Mesendoderm (in vitro differentiated cells): Measurements from ENCODE around the gene SLC66A1.
A peak's percentile ranks its signal among the peaks of the same experiment; 100 is the strongest.

Experiments used
- DNase-seq: peaks from one replicate; pipeline ENCODE4 v3.0.0; 2013
- H2AK5ac ChIP-seq: 2 replicates; pipeline ENCODE4 v1.6.1; 2013; ENCODE audit warnings: low read length, inconsistent platforms
- H2BK120ac ChIP-seq: 2 replicates; pipeline ENCODE4 v1.6.1; 2013; ENCODE audit warnings: low read depth, mild to moderate bottlenecking, low read length, moderate library complexity, mixed read lengths
- H2BK15ac ChIP-seq: replicated peaks from 2 replicates; pipeline ENCODE4 v1.6.1; 2013; ENCODE audit warnings: low read depth, mild to moderate bottlenecking, moderate library complexity
- H2BK5ac ChIP-seq: 2 replicates; pipeline ENCODE4 v1.6.1; 2013; ENCODE audit warnings: low read length, inconsistent platforms
- H3K18ac ChIP-seq: 2 replicates; pipeline ENCODE4 v1.6.1; 2013; ENCODE audit warnings: mild to moderate bottlenecking, low read length, mixed read lengths
- H3K23ac ChIP-seq: one replicate; pipeline ENCODE4 v1.6.1; 2013; ENCODE audit warnings: low read length
- H3K27ac ChIP-seq: 2 replicates; pipeline ENCODE4 v1.5.1; 2013; ENCODE audit warnings: low read depth, mild to moderate bottlenecking, inconsistent platforms, low read length, moderate library complexity
- H3K27me3 ChIP-seq: 2 replicates; pipeline ENCODE4 v1.6.1; 2013; ENCODE audit warnings: low read length, control low read depth, mild to moderate bottlenecking, inconsistent platforms; ENCODE audit not compliant: insufficient read depth, poor library complexity
- H3K36me3 ChIP-seq: 2 replicates; pipeline ENCODE4 v1.6.1; 2013; ENCODE audit warnings: low read length, inconsistent platforms; ENCODE audit not compliant: control insufficient read depth, insufficient read depth
- H3K4ac ChIP-seq: one replicate; pipeline ENCODE4 v1.6.1; 2013; ENCODE audit warnings: low read depth, mild to moderate bottlenecking, low read length, moderate library complexity
- H3K4me1 ChIP-seq: 2 replicates; pipeline ENCODE4 v1.6.1; 2013; ENCODE audit warnings: low read depth, low read length, inconsistent platforms; ENCODE audit not compliant: control insufficient read depth
- H3K4me2 ChIP-seq: 2 replicates; pipeline ENCODE4 v1.6.1; 2013; ENCODE audit warnings: low read length
- H3K4me3 ChIP-seq: 2 replicates; pipeline ENCODE4 v1.5.1; 2013; ENCODE audit warnings: mild to moderate bottlenecking, low read length
- H3K56ac ChIP-seq: one replicate; pipeline ENCODE4 v1.6.1; 2013; ENCODE audit warnings: low read length
- H3K79me1 ChIP-seq: 2 replicates; pipeline ENCODE4 v1.6.1; 2013; ENCODE audit warnings: low read length, inconsistent platforms
- H3K79me2 ChIP-seq: 2 replicates; pipeline ENCODE4 v1.6.1; 2013; ENCODE audit warnings: mild to moderate bottlenecking, low read length; ENCODE audit not compliant: control insufficient read depth, insufficient read depth
- H3K9ac ChIP-seq: 2 replicates; pipeline ENCODE4 v1.6.1; 2013; ENCODE audit warnings: low read length, inconsistent platforms
- H4K5ac ChIP-seq: one replicate; pipeline ENCODE4 v1.6.1; 2013; ENCODE audit warnings: low read length
- H4K8ac ChIP-seq: one replicate; pipeline ENCODE4 v1.6.1; 2013; ENCODE audit warnings: low read depth, mild to moderate bottlenecking, control low read depth, low read length, moderate library complexity
- WGBS: extraction: QIAGEN DNeasy Blood & Tissue Kit; methylation state at CpG from one replicate; pipeline ENCODE4 v1.1.7; 2013; ENCODE audit warnings: low lambda C conversion rate, missing lambda C conversion rate; ENCODE audit not compliant: insufficient coverage; ENCODE audit errors: extremely low coverage; 5-methylcytosine and 5-hydroxymethylcytosine counted together

The SLC66A1 gene

DNA sequence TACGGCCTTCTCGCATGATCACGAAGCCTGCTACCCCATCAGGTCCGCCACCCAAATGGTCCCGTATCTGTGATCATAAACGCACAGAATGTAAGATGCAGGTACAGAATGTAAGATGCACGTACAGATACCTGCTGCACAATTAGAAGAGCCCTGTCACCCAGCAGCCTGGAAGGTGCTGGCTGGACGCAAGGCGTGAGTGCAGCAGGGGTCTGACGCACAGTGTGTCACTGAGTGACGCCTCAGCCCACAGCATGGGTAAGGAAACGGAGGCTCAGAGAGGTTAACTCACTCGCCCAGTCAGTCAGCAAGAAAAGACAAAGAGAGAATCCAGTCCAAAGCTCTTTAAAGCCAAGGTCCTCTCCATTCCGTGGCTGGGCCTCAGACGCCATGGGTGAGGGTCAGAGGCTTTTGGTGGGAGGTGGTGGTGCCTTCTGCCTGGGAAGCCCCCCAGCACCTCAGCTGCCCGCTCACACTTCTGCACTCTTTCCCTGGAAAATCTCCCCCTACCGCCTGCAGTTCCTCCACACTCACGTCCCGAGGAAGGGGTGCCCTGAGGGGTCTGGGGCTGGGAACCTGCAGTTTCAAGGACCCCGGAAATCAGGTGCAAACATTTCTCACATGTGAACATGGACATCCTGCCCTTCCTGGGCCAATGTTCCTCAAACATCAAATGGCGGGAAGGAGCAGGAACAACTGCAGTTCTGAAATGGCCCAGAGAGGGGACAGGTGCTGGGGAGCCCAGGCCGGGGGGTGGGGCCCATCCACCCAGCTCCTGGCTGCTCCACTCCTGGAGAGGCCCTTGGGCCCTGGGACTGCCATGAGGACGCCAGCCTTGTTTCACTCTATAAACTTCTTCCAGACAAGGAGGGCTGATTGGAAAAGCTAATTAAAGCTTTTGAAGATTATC lies 59.4 kb downstream of the SLC66A1 start:
- H2BK15ac ChIP-seq: no peak overlapping the region
- DNase-seq: no peak
- peaks cover 19% of the 10 kb centered on the region for H3K79me1 ChIP-seq
- no peak overlapping the region for H3K9ac ChIP-seq
- H3K36me3 ChIP-seq: no peaks in the 10 kb centered on the region
- no peaks in the 10 kb centered on the region for H3K27me3 ChIP-seq
- no peak overlapping the region for H3K18ac ChIP-seq
- no peak overlapping the region for H3K4me2 ChIP-seq
- no peak overlapping the region for H3K27ac ChIP-seq
- H2BK120ac ChIP-seq: no peak overlapping the region
- H3K79me2 ChIP-seq: peaks cover 1% of the 10 kb centered on the region
- H3K4ac ChIP-seq: no peak overlapping the region
- no peak overlapping the region for H4K8ac ChIP-seq
- H2AK5ac ChIP-seq: no peak overlapping the region
- no peak overlapping the region for H4K5ac ChIP-seq
- H3K4me3 ChIP-seq: no peak overlapping the region
- H3K23ac ChIP-seq: no peak overlapping the region
- H3K56ac ChIP-seq: no peak overlapping the region
- no CpG with 5 or more reads among the region's 23 CpGs for WGBS
- no peak overlapping the region for H2BK5ac ChIP-seq
- no peaks in the 10 kb centered on the region for H3K4me1 ChIP-seq

DNA sequence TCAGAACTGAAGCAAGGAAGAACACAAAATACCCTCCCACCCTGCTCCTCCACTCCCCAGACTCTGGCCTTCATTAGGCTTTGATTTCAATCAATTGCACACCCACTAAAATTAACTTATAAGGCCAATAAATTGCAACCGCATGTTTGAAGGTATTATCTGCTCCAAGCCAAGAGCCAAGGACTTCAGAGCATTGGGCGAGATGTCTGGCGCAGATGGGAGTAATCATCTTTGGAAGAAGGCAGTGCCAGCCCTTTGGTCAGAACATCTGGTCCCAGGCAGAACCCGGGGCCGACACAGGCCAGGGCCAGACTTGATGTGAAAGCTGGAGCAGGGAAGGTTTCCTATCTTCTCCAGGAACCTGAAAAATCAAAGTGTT lies 60.0 kb downstream of the SLC66A1 start:
- H2BK120ac ChIP-seq: no peak overlapping the region
- no peak for DNase-seq
- no peaks in the 10 kb centered on the region for H3K27me3 ChIP-seq
- H3K18ac ChIP-seq: no peak overlapping the region
- WGBS: no CpG with 5 or more reads among the region's 5 CpGs
- no peak overlapping the region for H3K56ac ChIP-seq
- H4K5ac ChIP-seq: no peak overlapping the region
- H2AK5ac ChIP-seq: no peak overlapping the region
- H4K8ac ChIP-seq: no peak overlapping the region
- no peak overlapping the region for H2BK15ac ChIP-seq
- H3K9ac ChIP-seq: no peak overlapping the region
- no peaks in the 10 kb centered on the region for H3K4me1 ChIP-seq
- H3K27ac ChIP-seq: no peak overlapping the region
- peaks cover 17% of the 10 kb centered on the region for H3K79me1 ChIP-seq
- H3K4me3 ChIP-seq: no peak overlapping the region
- no peak overlapping the region for H3K4ac ChIP-seq
- peaks cover 1% of the 10 kb centered on the region for H3K79me2 ChIP-seq
- H3K4me2 ChIP-seq: no peak overlapping the region
- no peak overlapping the region for H2BK5ac ChIP-seq
- no peak overlapping the region for H3K23ac ChIP-seq
- no peaks in the 10 kb centered on the region for H3K36me3 ChIP-seq

DNA sequence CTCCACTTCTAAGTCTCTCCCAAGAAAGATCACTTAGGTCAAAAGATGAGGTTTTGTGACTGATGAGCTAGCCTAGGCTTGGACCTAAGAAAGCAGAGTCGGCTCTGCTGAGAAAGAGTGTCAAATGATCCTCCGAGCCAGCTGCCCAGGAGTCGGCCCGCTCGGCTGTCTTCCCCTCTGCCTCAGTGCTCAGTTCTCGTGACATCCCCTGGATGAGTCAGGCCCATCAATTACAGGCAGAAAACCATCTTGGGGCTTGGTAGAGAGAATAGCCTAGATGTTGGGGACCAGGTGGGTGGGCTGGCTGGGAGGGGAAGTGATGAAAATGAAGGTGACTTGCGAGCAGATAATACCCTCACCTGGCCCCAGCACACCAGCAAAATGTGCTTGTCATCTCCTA lies 60.5 kb downstream of the SLC66A1 start:
- Histone ChIP-seq H3K79me1 (peaks cover 14% of the 10 kb centered on the region), H3K4me1 (no peaks in the 10 kb centered on the region), H3K36me3 (no peaks in the 10 kb centered on the region), H3K18ac (no peak overlapping the region), H2AK5ac (no peak overlapping the region), H2BK5ac (no peak overlapping the region), H2BK15ac (no peak overlapping the region), H3K27me3 (no peaks in the 10 kb centered on the region), H3K27ac (no peak overlapping the region), H3K4me3 (no peak overlapping the region), H3K4me2 (no peak overlapping the region), H3K4ac (no peak overlapping the region), H3K23ac (no peak overlapping the region), H4K8ac (no peak overlapping the region), H4K5ac (no peak overlapping the region), H3K9ac (no peak overlapping the region), H3K56ac (no peak overlapping the region), H2BK120ac (no peak overlapping the region), H3K79me2 (peaks cover 1% of the 10 kb centered on the region)
- DNase-seq: no peak
- no CpG with 5 or more reads among the region's 7 CpGs for WGBS

DNA sequence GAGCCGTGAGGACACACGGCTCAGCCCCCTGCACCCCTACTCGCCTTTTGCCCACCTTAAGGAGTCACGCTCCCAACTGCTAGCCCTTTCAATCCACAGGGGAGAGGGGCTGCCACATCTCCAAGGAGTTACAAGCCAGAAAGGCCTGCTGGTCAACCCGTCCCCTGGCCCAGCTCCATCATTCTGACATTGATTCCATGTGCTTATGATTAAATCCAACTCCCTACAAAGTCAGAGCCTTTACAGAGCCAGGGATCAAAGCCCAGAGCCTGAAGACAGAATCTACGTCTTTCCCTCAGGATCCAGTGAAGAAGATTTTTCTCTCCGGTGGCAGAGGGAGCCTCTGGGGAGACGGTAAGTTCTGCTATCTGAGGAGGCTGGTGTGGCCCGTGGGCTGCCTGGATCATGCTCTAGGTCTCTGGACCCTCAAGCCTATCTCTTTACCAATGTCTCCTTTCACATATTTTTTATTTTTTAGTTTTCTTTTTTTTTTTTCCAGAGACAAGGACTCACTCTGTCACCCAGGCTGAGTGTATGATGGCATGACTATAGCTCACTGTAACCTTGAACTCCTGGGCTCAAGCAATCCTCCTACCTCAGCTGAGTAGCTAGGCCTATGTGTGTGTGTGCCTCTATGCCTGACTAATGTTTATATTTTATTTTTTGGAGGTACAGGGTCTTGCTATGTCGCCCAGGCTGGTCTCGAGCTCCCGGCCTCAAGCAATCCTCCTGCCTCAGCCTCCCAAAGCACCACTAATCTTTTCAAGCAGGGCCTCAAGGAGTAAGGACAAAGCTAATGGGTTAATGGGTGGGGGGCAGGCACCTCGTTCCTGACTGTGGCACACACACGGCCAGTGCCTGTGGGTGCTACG lies 61.3 kb downstream of the SLC66A1 start:
- Histone ChIP-seq H2AK5ac (no peak overlapping the region), H2BK15ac (no peak overlapping the region), H4K5ac (no peak overlapping the region), H2BK5ac (no peak overlapping the region), H3K79me1 (peaks cover 14% of the 10 kb centered on the region), H3K4ac (no peak overlapping the region), H3K36me3 (peaks cover 2% of the 10 kb centered on the region), H3K9ac (no peak overlapping the region), H3K4me3 (no peak overlapping the region), H3K4me2 (no peak overlapping the region), H3K56ac (no peak overlapping the region), H3K27ac (no peak overlapping the region), H3K18ac (no peak overlapping the region), H3K23ac (no peak overlapping the region), H2BK120ac (no peak overlapping the region), H3K79me2 (peaks cover 1% of the 10 kb centered on the region), H3K27me3 (no peaks in the 10 kb centered on the region), H3K4me1 (no peaks in the 10 kb centered on the region), H4K8ac (no peak overlapping the region)
- no peak for DNase-seq
- no CpG with 5 or more reads among the region's 15 CpGs for WGBS

DNA sequence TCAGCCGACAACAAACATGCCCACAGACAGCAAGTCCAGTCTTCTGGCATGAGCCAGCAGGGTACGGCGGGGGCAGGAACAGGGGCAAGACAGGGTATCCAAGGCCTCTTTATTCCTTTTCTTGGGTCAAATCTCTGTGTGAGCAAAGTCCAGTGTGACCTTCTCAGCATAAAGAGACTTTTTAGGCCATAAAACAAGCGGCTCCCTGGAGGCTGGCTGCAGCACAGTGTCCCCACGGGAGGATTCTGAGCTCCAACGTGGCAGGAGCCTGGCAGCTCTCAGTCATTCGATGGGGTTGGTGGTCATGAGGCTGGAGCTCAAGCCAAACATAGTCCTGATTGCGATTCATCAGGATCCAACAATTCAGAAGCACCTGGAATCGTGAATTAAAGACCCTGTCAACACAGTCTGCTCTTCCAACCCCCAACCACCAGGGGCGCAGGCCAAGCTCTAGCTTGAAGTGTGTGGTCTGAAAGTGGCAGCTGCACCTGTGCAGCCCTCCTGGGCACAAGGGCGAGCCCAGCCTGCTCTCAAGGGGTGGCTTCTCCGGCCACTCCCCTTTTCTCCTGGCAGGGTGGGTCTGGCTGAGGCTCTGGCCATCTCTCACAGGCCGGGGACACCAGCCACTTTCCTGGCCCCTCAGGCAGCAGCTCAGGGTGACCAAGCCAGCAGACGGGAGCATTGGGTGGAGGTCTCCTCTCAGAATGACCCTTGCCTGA lies 62.1 kb downstream of the SLC66A1 start:
- H3K27ac ChIP-seq: no peak overlapping the region
- WGBS: no CpG with 5 or more reads among the region's 14 CpGs
- no peak overlapping the region for H3K23ac ChIP-seq
- no peak overlapping the region for H3K56ac ChIP-seq
- H3K18ac ChIP-seq: no peak overlapping the region
- H3K4me1 ChIP-seq: no peaks in the 10 kb centered on the region
- H3K4me3 ChIP-seq: no peak overlapping the region
- no peak overlapping the region for H3K9ac ChIP-seq
- no peak overlapping the region for H4K8ac ChIP-seq
- H3K36me3 ChIP-seq: peaks cover 2% of the 10 kb centered on the region
- no peak overlapping the region for H2BK120ac ChIP-seq
- no peak overlapping the region for H2BK15ac ChIP-seq
- H3K27me3 ChIP-seq: no peaks in the 10 kb centered on the region
- no peak overlapping the region for H3K4me2 ChIP-seq
- H3K4ac ChIP-seq: no peak overlapping the region
- no peak overlapping the region for H2BK5ac ChIP-seq
- H2AK5ac ChIP-seq: no peak overlapping the region
- peaks cover 14% of the 10 kb centered on the region for H3K79me1 ChIP-seq
- peak; percentile 44 for DNase-seq
- no peak overlapping the region for H4K5ac ChIP-seq
- peaks cover 1% of the 10 kb centered on the region for H3K79me2 ChIP-seq
